Brain microvascular endothelial cell (primary cell): ENCODE data around the gene EYS.

Experiments
- DNase-seq: peaks from one replicate; pipeline ENCODE4 v3.0.0-alpha.2; 2020
- H3K27ac ChIP-seq: fragments of 250-450 bp; sonication (Bioruptor Pico); 2 replicates; pipeline ENCODE4 v1.5.1; 2020; ENCODE audit warnings: mild to moderate bottlenecking, moderate library complexity
- H3K27me3 ChIP-seq: fragments of 250-450 bp; sonication (Bioruptor Pico); replicated peaks from 2 replicates; pipeline ENCODE4 v1.5.1; 2020; ENCODE audit warnings: mild to moderate bottlenecking
- H3K36me3 ChIP-seq: fragments of 250-450 bp; sonication (Bioruptor Pico); replicated peaks from 2 replicates; pipeline ENCODE4 v1.5.1; 2020; ENCODE audit warnings: mild to moderate bottlenecking
- H3K4me3 ChIP-seq: 2 replicates; pipeline ENCODE4 v1.5.1; 2011; ENCODE audit warnings: low read depth, mild to moderate bottlenecking, control low read depth, low read length, moderate library complexity
- CTCF ChIP-seq: IDR thresholded peaks from 2 replicates; pipeline ENCODE4 v1.5.1; 2011; ENCODE audit warnings: low read depth, mild to moderate bottlenecking, moderate library complexity, low read length, control low read depth, inconsistent platforms; ENCODE audit errors: missing control alignments
- in situ Hi-C: cut with HindIII; loops from 2 replicates; pipeline ENCODE4 v1.10.0; 2017; ENCODE audit warnings: low sequenced_read_pairs, low pct_ligation_motif_present

Gene EYS

GRCh38 chr6:64969139-64969538 is 737.9 kb downstream of the EYS start:
- H3K27me3 ChIP-seq = no peaks in the 10 kb centered on the region

DNA sequence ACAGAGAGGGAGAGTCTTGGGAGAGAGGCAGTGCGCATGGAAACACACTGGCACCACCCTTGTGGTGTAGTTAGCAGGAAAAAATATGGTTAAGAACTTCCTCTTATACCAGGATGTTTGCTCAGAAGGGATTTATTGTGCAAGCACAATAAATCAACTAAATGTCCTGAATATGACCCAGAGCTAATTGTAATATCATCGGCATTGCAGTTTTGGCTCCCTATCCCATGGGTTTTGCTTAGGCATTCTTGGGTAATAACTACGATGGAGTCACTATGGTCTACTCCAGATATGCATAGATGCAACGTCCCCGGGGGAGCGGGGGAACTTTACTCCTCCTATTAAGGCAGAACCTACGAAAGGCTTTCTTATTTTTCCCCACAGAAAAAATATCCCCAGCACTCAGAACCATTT is 751.6 kb downstream of the EYS start:
- no peak for DNase-seq
- Histone ChIP-seq H3K27me3 (no peaks in the 10 kb centered on the region), H3K4me3 (no peak overlapping the region), H3K27ac (no peak overlapping the region), H3K36me3 (no peaks in the 10 kb centered on the region)
- in situ Hi-C loops = no loop called here
- no peak for TF ChIP-seq CTCF

More at GRCh38 chr6:64969139-64969538, 737.9 kb downstream of the EYS start:
- no peak for TF ChIP-seq CTCF
- no peak for DNase-seq
- no peaks in the 10 kb centered on the region for H3K36me3 ChIP-seq
- no peak overlapping the region for H3K27ac ChIP-seq
- in situ Hi-C loops = no loop called here
- H3K4me3 ChIP-seq = no peak overlapping the region

GRCh38 chr6:64949257-64949656 is 757.8 kb downstream of the EYS start:
- in situ Hi-C loops = no loop called here
- H3K27ac ChIP-seq = no peak overlapping the region
- DNase-seq = no peak
- no peaks in the 10 kb centered on the region for H3K27me3 ChIP-seq
- no peak overlapping the region for H3K4me3 ChIP-seq
- no peak for TF ChIP-seq CTCF
- no peaks in the 10 kb centered on the region for H3K36me3 ChIP-seq

GRCh38 chr6:64948261-64948660 is 758.8 kb downstream of the EYS start:
- in situ Hi-C loops = no loop called here
- no peak for TF ChIP-seq CTCF
- no peaks in the 10 kb centered on the region for H3K27me3 ChIP-seq
- H3K4me3 ChIP-seq = no peak overlapping the region
- no peaks in the 10 kb centered on the region for H3K36me3 ChIP-seq
- DNase-seq = no peak
- no peak overlapping the region for H3K27ac ChIP-seq

DNA sequence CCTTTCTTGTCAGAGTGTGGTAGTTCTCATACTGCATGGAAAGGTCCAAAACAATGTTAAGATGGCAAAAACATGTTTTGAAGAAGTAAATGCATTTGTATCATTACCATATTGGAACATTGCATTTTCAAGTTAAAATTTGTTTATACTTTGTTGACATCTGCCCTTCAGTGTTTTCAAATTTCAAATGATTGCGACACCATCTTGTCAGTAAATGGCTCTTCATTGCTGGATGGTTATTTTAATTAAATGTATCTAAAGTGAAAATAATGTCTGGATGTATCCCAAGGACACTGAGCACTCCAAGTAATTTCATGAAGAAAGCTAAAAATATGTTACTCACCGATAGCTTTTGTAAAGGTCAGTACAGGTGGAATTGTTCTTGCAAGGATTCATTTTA is 761.6 kb downstream of the EYS start:
- no peaks in the 10 kb centered on the region for H3K36me3 ChIP-seq
- in situ Hi-C loops = no loop called here
- no peak overlapping the region for H3K27ac ChIP-seq
- no peaks in the 10 kb centered on the region for H3K27me3 ChIP-seq
- no peak for DNase-seq
- TF ChIP-seq CTCF = no peak
- no peak overlapping the region for H3K4me3 ChIP-seq

GRCh38 chr6:64932486-64932885 is 774.5 kb downstream of the EYS start:
- DNase-seq = no peak
- Histone ChIP-seq H3K4me3 (no peak overlapping the region), H3K36me3 (no peaks in the 10 kb centered on the region), H3K27ac (no peak overlapping the region), H3K27me3 (no peaks in the 10 kb centered on the region)
- in situ Hi-C loops = no loop called here
- TF ChIP-seq CTCF = no peak
